NCI-H1105 (cell line): ENCODE results near the gene TLR1.
A peak's percentile ranks its signal among the peaks of the same experiment; 100 is the strongest.
"Not testable (repeated sequence)": the region's sequence is repeated elsewhere in the genome, so short reads cannot be mapped to it uniquely, and the experiment has no call there.

ENCODE experiments used
- DNase-seq: peaks from one replicate; lab custom pipeline; 2025; lab: John Stamatoyannopoulos, UW

Gene TLR1

DNA sequence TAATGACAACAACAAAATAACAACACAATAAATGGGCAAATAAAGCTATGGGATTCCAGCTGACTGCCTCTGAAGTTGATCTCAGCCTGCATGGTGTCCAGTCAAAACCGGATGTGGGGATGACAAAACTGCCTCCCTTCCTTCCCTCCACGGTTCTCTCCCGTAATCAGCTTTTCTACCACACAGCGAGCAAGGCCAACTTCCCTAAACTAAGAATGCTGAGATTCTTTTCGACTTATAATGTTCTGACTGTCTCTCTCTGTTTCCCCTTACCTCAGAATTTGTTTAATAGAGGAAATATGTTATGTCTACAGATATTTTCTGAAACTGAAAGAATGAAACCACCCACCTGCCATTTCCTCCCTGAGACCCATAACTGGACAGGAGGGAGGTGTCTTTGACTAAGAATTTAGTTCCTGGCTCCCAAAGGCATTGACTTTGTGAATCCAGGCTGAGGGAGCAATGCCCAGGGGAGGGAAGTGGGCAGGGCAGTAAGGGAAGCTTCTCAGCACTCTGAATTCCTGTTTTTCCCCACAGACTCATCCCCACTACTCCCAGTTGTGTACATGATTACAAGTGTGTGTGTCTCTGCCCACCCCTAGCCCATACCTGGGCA lies 1.0 kb upstream of the TLR1 start:
- no peak for DNase-seq

DNA sequence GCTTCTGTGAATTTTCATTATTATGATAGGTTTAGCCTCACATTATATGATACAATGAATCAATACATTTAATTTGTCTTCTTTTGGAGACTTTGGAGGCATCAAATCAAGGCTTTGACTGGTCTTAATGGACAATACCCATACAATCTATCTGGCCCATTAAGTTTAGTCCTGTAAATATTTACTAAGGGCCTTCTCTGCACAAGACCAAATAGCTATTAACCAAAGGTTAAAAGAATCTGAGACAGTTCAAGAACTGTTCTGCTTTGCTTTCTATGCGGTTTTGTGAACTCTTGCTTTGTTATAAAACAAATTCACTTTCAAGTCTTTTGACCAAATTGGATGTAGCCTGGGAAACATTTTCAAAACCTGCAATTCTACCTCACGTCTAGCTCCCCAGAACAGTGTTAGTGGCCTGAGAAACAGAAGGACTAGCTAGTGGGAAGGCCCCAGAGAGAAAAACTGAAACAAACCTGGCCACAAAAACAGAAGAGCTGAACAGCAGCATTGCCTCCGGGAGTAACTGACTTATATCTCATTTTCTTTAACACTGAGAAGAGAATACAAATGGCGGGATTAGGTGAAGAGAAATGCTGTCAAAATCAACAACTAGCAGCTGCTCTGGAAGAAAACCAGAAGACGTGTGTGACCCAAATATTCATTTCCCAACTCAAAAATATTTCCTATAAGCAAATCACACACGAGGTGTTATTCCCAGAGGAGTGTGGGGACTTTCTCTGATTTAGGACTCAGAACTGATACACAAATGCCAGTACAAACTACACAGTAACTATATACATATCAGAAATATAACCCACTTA lies 548 bp downstream of the TLR1 start:
- no peak for DNase-seq

DNA sequence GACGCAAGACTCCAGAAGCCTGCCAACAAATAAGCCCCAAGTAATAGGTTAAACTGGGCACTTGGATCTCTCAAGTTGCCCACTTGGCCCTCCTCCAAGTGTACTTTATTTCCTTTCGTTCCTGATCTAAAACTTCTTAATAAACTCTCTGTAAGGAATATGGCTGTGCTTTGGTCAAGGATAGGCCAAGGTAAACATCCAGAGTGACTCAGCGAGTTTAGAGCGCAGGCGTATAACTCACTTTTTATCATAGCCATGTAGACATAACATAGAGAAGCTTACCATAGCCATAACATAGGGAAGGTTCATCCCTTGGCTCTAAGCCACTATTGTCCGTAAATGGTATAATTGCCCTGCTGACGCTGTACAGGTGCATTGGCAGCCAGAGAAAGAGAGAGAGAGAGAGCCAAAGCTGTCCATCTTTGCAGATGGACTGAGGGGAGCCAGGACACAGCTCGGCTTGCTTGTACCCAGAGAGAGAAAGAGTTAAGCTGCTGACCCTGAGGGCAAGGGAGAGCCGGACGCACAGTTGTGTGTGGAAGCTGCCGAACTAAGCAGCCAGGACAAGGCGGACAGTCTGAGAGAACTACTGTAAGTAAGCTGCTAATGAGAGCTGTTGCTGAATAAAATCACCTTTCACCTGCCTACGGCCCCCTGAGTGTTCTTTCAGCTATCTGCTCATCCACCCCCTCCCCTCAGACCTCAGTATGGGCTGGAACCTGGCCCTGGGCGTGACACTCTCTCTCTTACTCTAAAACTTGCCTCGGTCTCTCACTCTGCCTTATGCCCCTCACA lies 1.8 kb downstream of the TLR1 start:
- no peak for DNase-seq

DNA sequence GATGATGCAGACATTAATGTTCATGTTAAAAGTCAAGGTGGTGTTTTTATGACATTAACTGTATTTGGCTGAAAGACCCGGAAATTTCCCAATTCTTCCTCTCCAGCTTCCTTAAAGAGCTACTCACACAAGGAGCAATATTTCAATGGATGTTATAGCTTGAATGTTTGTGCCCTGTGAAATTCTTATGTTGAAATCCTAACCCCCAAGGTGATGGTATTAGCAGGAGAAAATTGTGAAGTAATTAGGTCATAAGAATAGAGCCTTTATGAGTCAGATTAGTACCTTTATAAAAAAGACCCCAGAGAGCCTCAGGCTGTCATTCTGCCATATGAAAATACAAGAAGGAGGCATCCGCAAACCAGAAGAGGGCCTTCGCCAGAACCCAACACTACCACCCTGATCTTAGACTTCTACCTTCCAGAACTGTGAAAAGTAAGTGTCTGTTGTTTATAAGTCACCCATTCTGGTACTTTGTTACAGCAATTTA lies 3.6 kb downstream of the TLR1 start:
- DNase-seq = no peak

DNA sequence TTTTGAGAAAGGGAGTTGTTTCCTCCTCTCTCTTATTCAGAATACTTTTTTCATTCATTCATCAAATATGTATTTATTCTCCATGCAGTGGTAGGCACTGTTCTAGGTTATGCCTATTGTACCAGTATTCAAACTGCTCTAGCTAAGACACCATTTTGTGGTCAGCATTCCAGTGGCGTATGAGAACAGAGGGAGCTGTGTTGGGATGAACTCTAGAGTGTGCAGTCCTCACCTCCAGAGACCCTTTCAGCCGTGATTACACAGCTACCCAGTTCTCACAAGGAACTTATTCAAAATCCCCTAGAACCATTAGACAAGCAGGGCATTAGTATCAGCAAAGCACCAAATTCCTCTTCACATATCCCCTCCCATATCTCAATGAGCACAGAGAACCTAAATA lies 4.2 kb downstream of the TLR1 start:
- no peak for DNase-seq

DNA sequence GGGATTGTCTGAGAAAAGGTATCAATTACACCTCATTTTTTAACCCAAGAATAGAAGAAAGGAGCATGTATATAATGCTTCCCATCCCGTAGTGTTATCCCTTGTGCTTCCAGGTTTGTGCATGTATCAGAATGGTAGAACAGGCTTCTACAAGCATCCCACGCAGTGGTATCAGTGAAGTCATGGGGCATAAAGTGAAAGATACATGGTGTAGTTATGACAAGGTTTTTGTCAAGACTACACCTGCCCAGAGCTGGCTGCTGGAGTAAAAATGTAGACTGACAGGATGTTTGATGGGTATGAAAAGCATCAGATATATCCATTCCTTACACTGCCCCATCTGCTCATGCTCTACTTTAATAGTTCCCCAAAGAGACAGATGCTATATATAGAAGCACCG lies 9.5 kb downstream of the TLR1 start:
- no peak for DNase-seq

DNA sequence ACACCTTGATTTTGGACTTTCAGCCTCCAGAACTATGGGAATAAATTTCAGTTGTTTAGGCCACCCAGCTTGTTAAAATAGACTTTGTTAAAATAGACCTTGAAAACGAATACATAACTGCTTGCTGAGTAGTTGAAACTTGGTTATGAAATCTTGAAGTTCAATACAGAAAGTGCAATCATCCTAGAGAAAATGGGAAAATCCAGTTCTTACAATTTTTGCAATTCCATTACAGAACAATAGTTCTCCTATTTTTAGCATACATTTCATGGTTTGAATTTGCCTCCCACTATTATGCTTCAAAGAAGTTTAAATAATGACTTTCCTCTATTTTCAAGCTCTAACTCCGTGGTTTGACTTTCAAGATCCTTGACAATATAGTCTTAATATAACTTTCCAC lies 10.5 kb downstream of the TLR1 start:
- no peak for DNase-seq

DNA sequence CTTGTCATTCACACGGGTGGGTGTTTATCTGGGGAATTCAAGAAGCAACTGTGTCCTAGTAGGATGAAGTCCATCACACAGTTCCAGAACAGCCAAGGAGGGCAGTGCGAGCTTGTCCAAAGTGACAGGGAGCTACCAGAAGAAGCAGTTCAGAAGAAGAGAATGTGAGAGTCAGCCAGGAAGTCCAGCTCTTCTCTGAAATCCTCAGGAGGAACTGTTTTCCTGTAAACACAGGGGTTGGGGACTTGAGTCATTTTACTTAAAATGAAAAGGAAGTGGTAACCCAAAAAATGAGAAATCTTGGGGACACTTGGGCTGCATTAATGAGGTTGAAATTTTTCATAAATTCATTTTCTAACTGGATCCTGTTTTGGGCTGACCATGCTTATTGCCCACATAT lies 13.6 kb downstream of the TLR1 start:
- DNase-seq = no peak

DNA sequence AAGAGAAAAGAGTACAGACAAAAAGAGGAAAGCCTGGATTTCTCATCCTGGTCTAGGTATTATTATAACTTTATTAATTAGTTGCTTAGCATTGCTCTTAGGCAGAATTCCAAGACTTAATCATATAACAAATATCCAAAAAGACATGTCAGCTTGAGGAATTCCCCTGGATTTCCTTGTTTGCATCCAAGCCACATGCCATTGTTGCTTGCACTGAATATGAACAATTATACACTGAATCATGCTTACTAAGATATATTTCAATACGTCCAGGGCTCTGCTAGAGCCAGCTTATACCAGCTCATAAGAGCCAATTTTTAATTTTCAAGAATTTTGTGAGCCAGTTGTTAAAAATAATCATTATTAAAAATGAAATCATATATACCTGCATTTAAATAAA lies 16.3 kb downstream of the TLR1 start:
- no peak for DNase-seq

DNA sequence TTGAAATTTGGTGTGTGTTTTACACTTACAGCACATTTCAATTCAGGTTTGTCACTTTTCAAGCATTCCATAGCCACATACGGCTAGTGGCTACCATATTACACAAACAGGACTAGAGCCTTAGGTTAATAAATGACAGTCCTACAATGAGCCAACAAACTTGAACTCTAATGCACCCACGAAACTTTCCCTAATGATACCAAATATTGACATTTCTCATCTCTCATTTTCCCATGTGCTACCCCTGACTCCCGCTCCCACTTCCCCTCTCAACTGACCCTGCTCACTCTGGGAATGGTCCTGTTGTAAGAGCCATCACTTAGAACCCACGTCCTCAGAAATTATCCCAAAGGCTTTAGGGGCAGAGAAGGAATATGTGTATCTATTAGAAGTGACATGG lies 16.9 kb downstream of the TLR1 start:
- no peak for DNase-seq

DNA sequence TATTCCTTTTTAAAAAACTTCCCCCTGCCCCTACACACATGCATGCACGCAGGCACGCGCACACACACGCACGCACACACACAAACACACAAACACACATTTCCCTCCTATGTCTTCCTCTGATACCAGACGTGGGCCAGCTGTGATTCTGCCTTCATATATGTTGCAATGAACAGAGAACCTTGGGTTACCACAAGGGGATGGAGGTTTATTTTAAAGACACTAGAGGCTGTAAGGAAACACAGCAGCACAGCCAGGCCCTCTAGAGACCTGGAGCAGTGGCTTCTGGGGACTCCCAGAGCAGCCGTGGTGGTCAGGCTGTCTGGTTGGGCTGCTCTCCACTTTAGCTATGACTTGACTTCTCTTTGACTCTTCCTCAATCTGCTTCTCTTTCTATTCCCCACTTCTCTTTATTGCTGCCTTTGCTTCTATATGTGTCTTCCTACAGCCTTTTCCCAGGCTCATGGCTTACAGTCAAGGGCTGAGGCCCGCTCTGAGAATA lies 18.6 kb downstream of the TLR1 start:
- DNase-seq = no peak

DNA sequence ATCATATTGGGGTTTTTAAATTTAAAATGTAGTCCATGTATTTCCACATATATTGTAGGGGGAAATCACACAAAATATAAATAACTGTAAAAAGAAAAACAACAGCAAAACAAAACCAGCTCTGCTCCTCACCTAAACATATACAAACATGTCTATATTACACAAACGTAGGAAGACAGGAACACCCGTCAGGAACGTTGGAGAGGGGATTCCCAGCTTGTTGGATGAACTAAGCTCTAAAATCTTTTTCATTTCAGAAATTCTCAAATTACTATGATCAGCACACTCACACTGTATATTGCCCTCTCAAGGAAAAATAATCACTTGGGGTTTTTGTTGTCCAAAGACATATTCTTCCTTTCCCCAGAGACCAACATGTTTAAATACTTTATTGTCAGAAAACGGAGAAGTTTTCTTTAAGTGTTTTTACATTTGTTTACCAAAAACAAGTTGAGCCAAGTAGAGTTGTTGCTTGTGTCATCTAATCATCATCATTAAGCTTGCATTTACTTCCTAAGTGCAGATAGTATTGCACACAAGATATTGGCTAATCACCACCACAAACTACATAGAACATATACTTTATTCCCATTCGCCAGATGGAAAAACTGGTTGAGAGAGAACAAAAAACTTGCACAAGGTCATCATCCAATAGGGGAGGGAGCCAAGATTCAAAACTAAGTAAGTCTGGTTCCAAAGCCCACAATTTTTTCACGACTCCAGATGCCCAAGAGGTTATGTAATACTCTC lies 19.4 kb downstream of the TLR1 start:
- no peak for DNase-seq

DNA sequence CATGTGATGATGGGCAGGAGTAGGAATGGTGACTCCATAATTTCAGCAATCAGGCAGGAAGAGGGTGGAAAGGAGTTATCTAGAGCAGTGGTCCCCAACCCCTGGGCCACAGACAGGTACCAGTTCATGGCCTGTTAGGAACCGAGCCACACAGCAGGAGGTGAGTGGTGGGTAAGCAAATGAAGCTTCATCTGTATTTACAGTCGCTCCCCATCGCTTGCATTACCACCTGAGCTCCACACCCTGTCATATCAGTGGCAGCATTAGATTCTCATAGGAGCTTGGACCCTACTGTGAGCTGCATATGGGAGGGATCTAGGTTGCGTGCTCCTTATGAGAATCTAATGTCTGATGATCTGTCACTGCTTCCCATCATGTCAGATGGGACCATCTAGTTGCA lies 20.4 kb downstream of the TLR1 start:
- no peak for DNase-seq

DNA sequence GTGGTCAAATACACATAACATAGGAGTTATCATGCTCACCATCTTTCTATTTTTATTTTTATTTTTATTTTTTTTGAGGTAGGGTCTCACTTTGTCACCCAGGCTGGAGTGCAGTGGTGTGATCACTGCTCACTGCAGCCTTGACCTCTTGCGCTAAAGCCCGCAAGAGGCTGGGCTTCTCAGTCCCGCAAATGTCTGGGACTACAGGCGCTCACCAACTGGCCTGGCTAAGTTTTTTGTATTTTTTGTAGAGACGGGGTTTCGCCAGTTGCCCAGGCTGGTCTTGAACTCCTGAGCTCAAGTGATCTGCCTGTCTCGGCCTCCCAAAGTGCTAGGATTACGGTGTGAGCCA lies 21.5 kb downstream of the TLR1 start:
- no peak for DNase-seq

DNA sequence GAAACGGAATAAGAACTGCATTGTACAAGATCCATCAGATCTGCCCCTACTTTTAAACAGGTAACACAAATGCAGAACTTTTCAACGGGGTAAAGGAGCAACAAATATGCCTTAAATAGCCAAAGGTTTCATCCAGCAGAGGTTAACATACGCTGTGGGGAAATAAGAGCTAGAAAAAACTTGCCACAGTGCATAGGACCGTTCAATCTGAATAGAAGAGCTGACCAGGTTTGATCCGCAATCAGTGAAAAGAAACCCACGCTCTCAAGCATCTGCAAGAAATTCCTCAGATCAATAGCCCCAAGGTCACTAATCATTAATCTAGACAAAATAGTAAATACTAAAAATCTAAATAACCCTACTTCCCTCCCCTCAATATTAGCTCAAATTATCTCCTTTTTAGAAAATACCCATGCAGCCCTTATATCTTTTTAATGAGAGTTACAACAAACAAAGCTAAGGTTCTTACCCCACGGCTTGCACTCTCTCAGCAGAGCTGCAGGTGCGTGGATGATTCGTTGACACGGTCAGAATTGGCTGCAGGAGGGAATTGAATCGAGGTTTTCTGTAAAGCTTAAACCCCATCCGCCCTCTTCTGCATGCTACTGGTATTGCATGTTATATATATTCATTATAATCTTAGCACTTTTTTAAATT lies 22.0 kb downstream of the TLR1 start, which contains the start of gene TLR10:
Gene TLR10 (minus strand): TSS at position 539 of the 657 bp plus-strand sequence. CDS start 7,400 bp downstream, outside the sequence.
- DNase-seq = peak; percentile 21

DNA sequence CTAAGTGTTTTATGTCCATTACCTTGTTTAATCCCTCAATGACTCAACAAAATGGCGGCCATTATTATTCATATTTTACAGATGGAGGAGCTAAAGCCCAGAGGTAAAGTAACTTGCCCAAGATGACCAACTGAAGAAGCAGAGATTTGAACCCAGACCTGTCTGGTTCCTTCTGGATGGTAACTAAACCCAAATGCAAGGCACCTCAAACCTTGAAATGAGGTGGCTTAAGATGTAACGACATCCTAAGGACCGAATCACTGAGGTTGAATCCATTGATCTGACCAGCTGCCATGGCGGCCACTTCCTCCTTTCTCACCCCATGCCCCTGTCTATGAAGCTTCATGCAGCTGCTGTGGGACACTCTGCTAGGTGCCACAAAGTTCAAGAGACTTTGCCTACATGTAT lies 22.7 kb downstream of the TLR1 start:
- no peak for DNase-seq

DNA sequence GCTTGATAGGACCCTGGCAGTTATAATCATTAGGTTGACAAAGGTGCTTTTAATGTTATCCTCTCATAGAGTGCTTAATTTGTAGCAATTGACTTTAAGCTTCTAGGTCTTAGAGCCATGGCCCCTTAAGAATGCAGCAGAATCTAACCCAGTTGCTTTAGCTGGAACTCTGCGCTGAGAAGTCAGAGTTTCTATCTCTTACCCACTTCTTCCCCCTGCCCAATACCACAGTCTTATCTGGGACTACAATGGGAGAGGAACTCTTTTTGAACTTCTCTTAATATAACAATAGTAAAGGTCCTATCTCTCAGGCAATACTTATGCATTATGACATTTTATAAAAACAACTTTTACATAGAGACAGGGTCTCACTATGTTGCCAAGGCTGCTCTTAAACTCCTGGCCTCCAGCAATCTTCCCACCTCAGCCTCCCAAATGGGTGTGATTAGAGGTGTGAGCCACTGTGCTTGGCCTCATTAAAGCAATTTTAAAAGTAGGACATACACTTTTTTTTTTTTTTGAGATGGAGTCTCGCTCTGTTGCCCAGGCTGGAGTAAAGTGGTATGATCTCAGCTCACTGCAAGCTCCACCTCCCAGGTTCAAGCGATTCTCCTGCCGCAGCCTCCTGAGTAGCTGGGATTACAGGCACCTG lies 23.6 kb downstream of the TLR1 start:
- no peak for DNase-seq

DNA sequence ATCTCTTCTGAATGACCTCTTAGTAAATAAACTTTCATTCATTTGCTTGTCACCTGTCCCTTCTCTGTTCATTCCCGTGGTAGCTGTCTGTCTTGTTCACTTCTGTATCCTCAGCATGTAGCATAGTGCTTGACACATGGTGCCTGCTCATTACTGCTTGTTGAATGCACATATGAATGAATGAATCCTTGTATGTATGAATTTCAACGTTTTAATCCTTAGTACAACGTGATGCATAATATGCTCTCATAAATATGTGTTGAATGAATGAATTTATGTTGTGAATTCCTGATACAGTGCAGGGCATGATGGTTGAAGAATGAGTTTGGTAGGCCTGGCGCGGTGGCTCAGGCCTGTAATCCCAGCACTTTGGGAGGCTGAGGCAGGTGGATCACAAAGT lies 24.8 kb downstream of the TLR1 start:
- DNase-seq = no peak

DNA sequence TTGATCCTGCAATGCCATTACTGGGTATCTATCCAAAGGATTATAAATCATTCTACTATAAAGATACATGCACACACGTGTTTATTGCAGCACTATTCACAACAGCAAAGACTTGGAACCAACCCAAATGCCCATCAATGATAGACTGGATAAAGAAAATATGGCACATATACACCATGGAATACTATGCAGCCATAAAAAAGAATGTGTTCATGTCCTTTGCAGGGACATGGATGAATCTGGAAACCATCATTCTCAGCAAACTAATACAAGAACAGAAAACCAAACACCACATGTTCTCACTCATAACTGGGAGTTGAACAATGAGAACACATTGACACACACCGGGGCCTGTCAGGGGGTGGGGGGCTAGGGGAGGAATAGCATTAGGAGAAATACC lies 26.7 kb downstream of the TLR1 start:
- DNase-seq = not testable (repeated sequence)

DNA sequence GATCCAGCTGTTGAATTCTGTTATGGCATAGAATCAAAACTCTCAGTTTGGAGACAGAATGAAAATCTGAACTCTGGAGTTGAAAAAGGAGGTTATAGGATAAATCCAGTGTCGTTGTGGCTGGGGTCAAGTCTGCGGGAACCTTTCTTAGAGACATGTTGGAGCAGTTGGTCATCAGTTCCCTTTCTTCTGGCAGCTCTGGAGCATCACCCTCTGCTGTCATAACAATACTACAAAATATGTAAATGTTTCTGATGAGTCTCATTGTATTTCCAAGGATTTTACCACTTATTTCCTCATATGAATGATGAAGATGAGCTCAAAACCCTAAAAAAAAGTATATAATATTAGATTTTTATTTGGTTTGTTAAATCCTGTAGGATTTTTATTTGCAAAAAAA lies 29.3 kb downstream of the TLR1 start:
- DNase-seq = no peak
